ENCODE measurements around the gene CREM.
A peak's percentile ranks its signal among the peaks of the same experiment; 100 is the strongest.

The CREM gene

GRCh38 chr10:35191523-35191922 is 64.9 kb downstream of the CREM start:
- peak overlapping the region; percentile 48 for H3K4me3 Mint-ChIP-seq
- intact Hi-C loops (cut with micrococcal nuclease) = loop anchor here (1.0 kb wide), 1 partner anchor 64 kb away; no protein-coding TSS in a partner anchor
- peaks cover 42% of the 10 kb centered on the region for H3K4me1 Mint-ChIP-seq (ENCODE audit: low read depth)
- peaks cover 6% of the 10 kb centered on the region for H3K36me3 Mint-ChIP-seq (ENCODE audit: low read depth)
- H3K9me3 Mint-ChIP-seq = no peaks in the 10 kb centered on the region
- H3K27me3 Mint-ChIP-seq = no peaks in the 10 kb centered on the region
- peak overlapping the region; percentile 92 for H3K27ac Mint-ChIP-seq

- Mint-ChIP-seq H3K9me3 (no peaks in the 10 kb centered on the region), H3K27me3 (no peaks in the 10 kb centered on the region), H3K4me1 (ENCODE audit: low read depth) (peaks cover 42% of the 10 kb centered on the region), H3K4me3 (no peak overlapping the region), H3K36me3 (ENCODE audit: low read depth) (peaks cover 6% of the 10 kb centered on the region), H3K27ac (peak overlapping the region; percentile 92)
- intact Hi-C loops (cut with micrococcal nuclease) = no loop called here
These were observed 66.1 kb downstream of the CREM start for GRCh38 chr10:35192645-35193249.

- intact Hi-C loops (cut with micrococcal nuclease) = no loop called here
These were observed 67.8 kb downstream of the CREM start for GRCh38 chr10:35194471-35194870.

GRCh38 chr10:35194906-35195305 is 68.3 kb downstream of the CREM start:
- peak overlapping the region; percentile 75 for H3K4me3 Mint-ChIP-seq
- peak overlapping the region; percentile 99 for H3K27ac Mint-ChIP-seq
- H3K27me3 Mint-ChIP-seq = no peaks in the 10 kb centered on the region
- peaks cover 6% of the 10 kb centered on the region for H3K36me3 Mint-ChIP-seq (ENCODE audit: low read depth)
- intact Hi-C loops (cut with micrococcal nuclease) = loop anchor here (1.0 kb wide), 1 partner anchor 68 kb away; no protein-coding TSS in a partner anchor
- peaks cover 42% of the 10 kb centered on the region for H3K4me1 Mint-ChIP-seq (ENCODE audit: low read depth)
- H3K9me3 Mint-ChIP-seq = no peaks in the 10 kb centered on the region

More at GRCh38 chr10:35194471-35194870, 67.8 kb downstream of the CREM start:
- H3K27ac Mint-ChIP-seq = peak overlapping the region; percentile 99
- peaks cover 42% of the 10 kb centered on the region for H3K4me1 Mint-ChIP-seq (ENCODE audit: low read depth)
- peaks cover 6% of the 10 kb centered on the region for H3K36me3 Mint-ChIP-seq (ENCODE audit: low read depth)
- H3K27me3 Mint-ChIP-seq = no peaks in the 10 kb centered on the region
- H3K4me3 Mint-ChIP-seq = no peak overlapping the region
- H3K9me3 Mint-ChIP-seq = no peaks in the 10 kb centered on the region

GRCh38 chr10:35195361-35196306 is 69.0 kb downstream of the CREM start:
- H3K9me3 Mint-ChIP-seq = no peaks in the 10 kb centered on the region
- peaks cover 45% of the 10 kb centered on the region for H3K4me1 Mint-ChIP-seq (ENCODE audit: low read depth)
- H3K27me3 Mint-ChIP-seq = no peaks in the 10 kb centered on the region
- intact Hi-C loops (cut with micrococcal nuclease) = loop anchor here (1.0 to 2.0 kb wide), 2 partner anchors 21 to 68 kb away; no protein-coding TSS in a partner anchor
- H3K27ac Mint-ChIP-seq = peak overlapping the region; percentile 99
- peak overlapping the region; percentile 75 for H3K4me3 Mint-ChIP-seq
- peaks cover 6% of the 10 kb centered on the region for H3K36me3 Mint-ChIP-seq (ENCODE audit: low read depth)

GRCh38 chr10:35200487-35200886 is 73.8 kb downstream of the CREM start:
- intact Hi-C loops (cut with micrococcal nuclease) = no loop called here
- Mint-ChIP-seq H3K4me3 (no peak overlapping the region), H3K36me3 (ENCODE audit: low read depth) (peaks cover 11% of the 10 kb centered on the region), H3K27me3 (no peaks in the 10 kb centered on the region), H3K9me3 (no peaks in the 10 kb centered on the region), H3K27ac (no peak overlapping the region), H3K4me1 (ENCODE audit: low read depth) (peaks cover 11% of the 10 kb centered on the region)

- Mint-ChIP-seq H3K4me1 (ENCODE audit: low read depth) (peaks cover 6% of the 10 kb centered on the region), H3K27ac (no peak overlapping the region), H3K9me3 (no peaks in the 10 kb centered on the region)
These were observed 74.6 kb downstream of the CREM start for GRCh38 chr10:35201234-35201633.

GRCh38 chr10:35202050-35202449 is 75.4 kb downstream of the CREM start:
- peaks cover 11% of the 10 kb centered on the region for H3K36me3 Mint-ChIP-seq (ENCODE audit: low read depth)
- H3K4me3 Mint-ChIP-seq = no peak overlapping the region
- no peaks in the 10 kb centered on the region for H3K9me3 Mint-ChIP-seq
- H3K27me3 Mint-ChIP-seq = no peaks in the 10 kb centered on the region
- intact Hi-C loops (cut with micrococcal nuclease) = no loop called here
- no peak overlapping the region for H3K27ac Mint-ChIP-seq
- H3K4me1 Mint-ChIP-seq (ENCODE audit: low read depth) = peaks cover 6% of the 10 kb centered on the region

More at GRCh38 chr10:35201234-35201633, 74.6 kb downstream of the CREM start:
- H3K4me3 Mint-ChIP-seq = no peak overlapping the region
- H3K36me3 Mint-ChIP-seq (ENCODE audit: low read depth) = peaks cover 5% of the 10 kb centered on the region
- H3K27me3 Mint-ChIP-seq = no peaks in the 10 kb centered on the region
- intact Hi-C loops (cut with micrococcal nuclease) = no loop called here

GRCh38 chr10:35203745-35204144 is 77.1 kb downstream of the CREM start:
- intact Hi-C loops (cut with micrococcal nuclease) = no loop called here
- peaks cover 10% of the 10 kb centered on the region for H3K4me1 Mint-ChIP-seq (ENCODE audit: low read depth)
- no peak overlapping the region for H3K4me3 Mint-ChIP-seq
- peaks cover 14% of the 10 kb centered on the region for H3K36me3 Mint-ChIP-seq (ENCODE audit: low read depth)
- no peaks in the 10 kb centered on the region for H3K27me3 Mint-ChIP-seq
- no peaks in the 10 kb centered on the region for H3K9me3 Mint-ChIP-seq
- no peak overlapping the region for H3K27ac Mint-ChIP-seq

GRCh38 chr10:35204650-35205319 is 78.1 kb downstream of the CREM start:
- no peaks in the 10 kb centered on the region for H3K9me3 Mint-ChIP-seq
- no peaks in the 10 kb centered on the region for H3K27me3 Mint-ChIP-seq
- peaks cover 22% of the 10 kb centered on the region for H3K36me3 Mint-ChIP-seq (ENCODE audit: low read depth)
- H3K27ac Mint-ChIP-seq = no peak overlapping the region
- intact Hi-C loops (cut with micrococcal nuclease) = no loop called here
- H3K4me3 Mint-ChIP-seq = no peak overlapping the region
- peaks cover 17% of the 10 kb centered on the region for H3K4me1 Mint-ChIP-seq (ENCODE audit: low read depth)

GRCh38 chr10:35206274-35206673 is 79.6 kb downstream of the CREM start:
- no peak overlapping the region for H3K4me3 Mint-ChIP-seq
- no peak overlapping the region for H3K27ac Mint-ChIP-seq
- intact Hi-C loops (cut with micrococcal nuclease) = no loop called here
- H3K27me3 Mint-ChIP-seq = no peaks in the 10 kb centered on the region
- H3K9me3 Mint-ChIP-seq = no peaks in the 10 kb centered on the region
- peaks cover 30% of the 10 kb centered on the region for H3K36me3 Mint-ChIP-seq (ENCODE audit: low read depth)
- H3K4me1 Mint-ChIP-seq (ENCODE audit: low read depth) = peaks cover 19% of the 10 kb centered on the region

- peak overlapping the region; percentile 51 for H3K27ac Mint-ChIP-seq
- intact Hi-C loops (cut with micrococcal nuclease) = no loop called here
- H3K36me3 Mint-ChIP-seq (ENCODE audit: low read depth) = peaks cover 28% of the 10 kb centered on the region
- no peak overlapping the region for H3K4me3 Mint-ChIP-seq
- H3K4me1 Mint-ChIP-seq (ENCODE audit: low read depth) = peaks cover 41% of the 10 kb centered on the region
- H3K9me3 Mint-ChIP-seq = no peaks in the 10 kb centered on the region
- no peaks in the 10 kb centered on the region for H3K27me3 Mint-ChIP-seq
These were observed 81.9 kb downstream of the CREM start for GRCh38 chr10:35208536-35208935.

- peaks cover 47% of the 10 kb centered on the region for H3K4me1 Mint-ChIP-seq (ENCODE audit: low read depth)
- no peaks in the 10 kb centered on the region for H3K27me3 Mint-ChIP-seq
- H3K36me3 Mint-ChIP-seq (ENCODE audit: low read depth) = peaks cover 28% of the 10 kb centered on the region
- intact Hi-C loops (cut with micrococcal nuclease) = no loop called here
- peak overlapping the region; percentile 51 for H3K27ac Mint-ChIP-seq
- no peaks in the 10 kb centered on the region for H3K9me3 Mint-ChIP-seq
- no peak overlapping the region for H3K4me3 Mint-ChIP-seq
These were observed 82.4 kb downstream of the CREM start for GRCh38 chr10:35208949-35209613.
